ENCODE data around the gene TRMT1.

GRCh38 chr19:13135068-13136062 lies 18.8 kb upstream of the TRMT1 start:
- TF ChIP-seq CTCF (IDR thresholded peaks at IDR 0.05) (no peak), POLR2A (IDR thresholded peaks at IDR 0.05) (no peak)

Measured in uterus (tissue), 2 donors.